Hepatic stellate cell (primary cell): ENCODE measurements around the gene C9orf152.
"Not testable (repeated sequence)": the region's sequence is repeated elsewhere in the genome, so short reads cannot be mapped to it uniquely, and the experiment has no call there.

Experiments used
- DNase-seq: peaks from one replicate; pipeline ENCODE4 v3.0.0; 2011; ENCODE audit warnings: low spot score

C9orf152 gene

GRCh38 chr9:110214586-110215355, 6.8 kb upstream of the C9orf152 start:
- no peak for DNase-seq

- DNase-seq = no peak
These were observed 6.1 kb upstream of the C9orf152 start for GRCh38 chr9:110214090-110214489.

- DNase-seq = no peak
These were observed 5.6 kb upstream of the C9orf152 start for GRCh38 chr9:110213413-110214044.

GRCh38 chr9:110207071-110207641, 803 bp downstream of the C9orf152 start:
- DNase-seq = no peak

GRCh38 chr9:110206389-110206788, 1.6 kb downstream of the C9orf152 start:
- no peak for DNase-seq

GRCh38 chr9:110205612-110206011, 2.3 kb downstream of the C9orf152 start:
- not testable (repeated sequence) for DNase-seq

- DNase-seq = no peak
These were observed 5.7 kb downstream of the C9orf152 start for GRCh38 chr9:110202232-110202631.

GRCh38 chr9:110199643-110200042, 8.3 kb downstream of the C9orf152 start:
- DNase-seq = no peak

- no peak for DNase-seq
These were observed 9.6 kb downstream of the C9orf152 start for GRCh38 chr9:110198357-110198756.

GRCh38 chr9:110197330-110198187, 10.4 kb downstream of the C9orf152 start:
- DNase-seq = peak; percentile 40

- DNase-seq = not testable (repeated sequence)
These were observed 11.9 kb downstream of the C9orf152 start for GRCh38 chr9:110196084-110196499.

GRCh38 chr9:110192531-110193261, 15.3 kb downstream of the C9orf152 start:
- DNase-seq = no peak

GRCh38 chr9:110191615-110192014, 16.3 kb downstream of the C9orf152 start:
- no peak for DNase-seq

- no peak for DNase-seq
These were observed 18.2 kb downstream of the C9orf152 start for GRCh38 chr9:110189559-110190320.

GRCh38 chr9:110188991-110189390, 19.0 kb downstream of the C9orf152 start:
- DNase-seq = no peak

GRCh38 chr9:110188101-110188500, 19.9 kb downstream of the C9orf152 start:
- no peak for DNase-seq

GRCh38 chr9:110187126-110187525, 20.8 kb downstream of the C9orf152 start:
- no peak for DNase-seq

- no peak for DNase-seq
These were observed 21.7 kb downstream of the C9orf152 start for GRCh38 chr9:110186254-110186653.

GRCh38 chr9:110185806-110186205, 22.2 kb downstream of the C9orf152 start:
- DNase-seq = no peak

- DNase-seq = peak; percentile 36
These were observed 24.5 kb downstream of the C9orf152 start for GRCh38 chr9:110183208-110184145.
